HUES48 (cell line): Measurements from ENCODE around the gene YPEL1.

ENCODE experiments used
- H3K27ac ChIP-seq: one replicate; pipeline ENCODE4 v1.7.0; 2013; ENCODE audit warnings: low read depth, low read length, inconsistent platforms
- H3K27me3 ChIP-seq: 2 replicates; pipeline ENCODE4 v1.6.1; 2013; ENCODE audit warnings: mild to moderate bottlenecking, low read length; ENCODE audit not compliant: control insufficient read depth, insufficient read depth
- H3K36me3 ChIP-seq: 2 replicates; pipeline ENCODE4 v1.6.1; 2013; ENCODE audit warnings: low read length; ENCODE audit not compliant: control insufficient read depth, insufficient read depth
- H3K4me1 ChIP-seq: 2 replicates; pipeline ENCODE4 v1.6.1; 2013; ENCODE audit warnings: mild to moderate bottlenecking, low read length; ENCODE audit not compliant: control insufficient read depth, insufficient read depth
- H3K4me3 ChIP-seq: 2 replicates; pipeline ENCODE4 v1.5.1; 2013; ENCODE audit warnings: mild to moderate bottlenecking, low read depth, low read length
- H3K9ac ChIP-seq: 2 replicates; pipeline ENCODE4 v1.6.1; 2013; ENCODE audit warnings: mild to moderate bottlenecking, low read depth, low read length, moderate library complexity
- H3K9me3 ChIP-seq: 2 replicates; pipeline ENCODE4 v1.6.1; 2013; ENCODE audit warnings: low read length; ENCODE audit not compliant: control insufficient read depth, insufficient read depth

The YPEL1 gene

DNA sequence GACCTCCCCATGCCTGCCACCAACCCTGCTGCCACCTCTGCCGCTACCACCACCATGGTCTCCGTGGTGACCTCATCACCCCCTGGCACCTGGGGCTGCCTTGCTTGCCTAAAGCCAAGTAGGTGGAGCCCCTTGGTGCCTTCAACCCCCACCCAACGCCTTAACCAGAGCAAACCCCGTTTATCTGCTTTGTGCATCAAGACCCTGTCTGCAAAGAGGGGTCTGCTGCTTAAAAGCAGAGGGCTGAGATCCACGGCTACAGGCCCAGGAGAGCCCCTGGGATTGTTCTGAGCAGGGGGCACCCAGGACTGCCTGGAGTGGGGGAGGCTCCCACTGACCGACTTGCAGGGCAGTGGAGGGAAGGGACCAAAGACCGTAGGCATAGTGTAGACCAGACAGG lies 74.7 kb downstream of the YPEL1 start:
- Histone ChIP-seq H3K27ac (no peak overlapping the region), H3K9ac (no peak overlapping the region), H3K9me3 (no peaks in the 10 kb centered on the region), H3K4me3 (no peak overlapping the region), H3K36me3 (no peaks in the 10 kb centered on the region), H3K27me3 (no peaks in the 10 kb centered on the region), H3K4me1 (no peaks in the 10 kb centered on the region; the same call in 1 of the 2 replicates)

DNA sequence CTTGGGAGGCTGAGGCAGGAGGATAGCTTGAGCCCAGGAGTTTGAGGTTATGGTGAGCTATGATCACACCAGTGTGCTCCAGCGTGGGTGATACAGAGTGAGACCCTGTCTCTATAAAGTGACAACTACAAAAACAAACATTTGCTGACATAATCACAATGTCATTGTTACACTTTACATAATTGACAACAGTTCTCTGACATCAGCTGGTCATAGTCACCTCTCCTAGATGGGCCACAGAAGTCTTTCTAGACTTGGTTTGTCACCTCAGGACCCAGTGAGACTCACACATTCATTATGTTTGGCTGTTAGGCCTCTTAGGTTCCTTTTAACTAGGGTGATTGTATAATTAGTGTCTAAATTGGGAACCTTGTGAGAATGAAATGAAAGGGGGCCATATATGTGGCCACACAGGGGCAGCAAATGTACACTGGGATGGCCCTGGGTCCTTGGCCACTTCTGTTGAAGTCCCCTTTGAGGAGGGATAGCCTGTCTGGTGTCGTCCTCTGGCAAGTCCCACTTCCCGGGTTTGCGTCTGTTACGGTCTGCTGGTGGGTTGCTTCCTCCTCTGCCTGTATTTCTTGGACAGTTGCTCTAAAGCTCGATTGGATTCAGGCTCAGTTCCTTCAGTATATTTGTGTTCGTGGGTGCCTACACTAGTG lies 75.6 kb downstream of the YPEL1 start:
- no peaks in the 10 kb centered on the region for H3K27me3 ChIP-seq
- H3K9me3 ChIP-seq, result no peaks in the 10 kb centered on the region
- H3K9ac ChIP-seq, result no peak overlapping the region
- H3K27ac ChIP-seq, result no peak overlapping the region
- no peaks in the 10 kb centered on the region for H3K36me3 ChIP-seq
- H3K4me3 ChIP-seq, result no peak overlapping the region
- no peaks in the 10 kb centered on the region; the same call in 1 of the 2 replicates for H3K4me1 ChIP-seq

DNA sequence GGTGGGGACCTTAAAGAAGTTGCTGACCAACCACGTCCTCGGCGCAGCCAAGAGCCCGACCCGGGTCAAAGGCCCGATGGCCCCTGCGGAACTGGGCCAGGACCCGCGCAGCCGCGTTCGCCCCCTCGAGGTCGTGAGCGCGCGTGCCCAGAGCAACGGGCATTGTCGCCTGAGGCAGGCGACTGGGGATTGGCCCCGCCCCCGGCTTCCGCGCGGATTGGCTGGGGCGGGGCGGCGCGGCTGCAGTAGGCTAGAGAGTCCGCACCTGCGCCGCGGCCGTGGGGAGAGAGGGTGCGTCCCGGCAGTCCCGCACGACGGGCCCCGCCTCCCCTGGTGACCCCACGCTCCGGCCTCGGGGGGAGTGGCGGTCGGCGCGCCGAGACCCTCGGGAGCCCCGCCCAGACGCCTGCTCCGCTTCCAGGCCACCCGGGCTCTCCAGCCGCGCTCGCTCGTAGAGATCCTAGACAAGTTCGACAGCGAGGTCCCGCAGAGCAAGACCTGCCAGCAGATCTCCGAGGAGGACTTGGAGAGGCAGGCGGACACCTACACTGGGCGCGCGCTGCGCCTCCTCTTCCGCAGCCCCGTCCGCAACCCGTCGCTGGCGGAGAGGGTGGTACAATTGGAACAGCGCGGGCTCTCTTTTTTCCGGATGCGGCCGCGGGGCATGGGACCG lies 78.1 kb downstream of the YPEL1 start:
- H3K27ac ChIP-seq, result peak overlapping the region; percentile 62
- no peaks in the 10 kb centered on the region for H3K27me3 ChIP-seq
- 0 out of 2 replicates have a peak overlapping the region, but pooled peaks have one; percentile 12 for H3K9ac ChIP-seq
- peak overlapping the region; percentile 63 for H3K4me3 ChIP-seq
- H3K4me1 ChIP-seq, result peaks cover 4% of the 10 kb centered on the region
- H3K36me3 ChIP-seq, result peaks cover 17% of the 10 kb centered on the region
- H3K9me3 ChIP-seq, result no peaks in the 10 kb centered on the region

DNA sequence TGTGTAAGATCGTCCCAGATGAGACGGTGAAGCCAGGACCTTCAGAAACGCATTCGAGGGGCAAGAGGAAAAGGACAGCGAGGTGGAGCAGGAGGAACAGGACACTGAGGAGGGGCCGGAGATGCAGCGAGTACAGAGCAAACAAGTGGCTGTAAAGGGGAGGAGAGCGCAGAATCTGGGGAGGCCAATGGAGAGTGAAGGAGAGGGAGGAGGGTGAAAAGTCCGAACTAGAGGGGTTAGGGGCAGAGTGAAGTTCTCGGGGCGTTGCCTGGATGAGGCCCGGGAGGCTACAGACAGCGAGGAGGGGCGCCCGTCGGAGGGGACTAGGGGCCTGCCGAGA lies 78.6 kb downstream of the YPEL1 start:
- H3K36me3 ChIP-seq, result peaks cover 17% of the 10 kb centered on the region
- H3K4me3 ChIP-seq, result peak overlapping the region; percentile 63
- peak overlapping the region; percentile 62 for H3K27ac ChIP-seq
- no peak overlapping the region for H3K9ac ChIP-seq
- no peaks in the 10 kb centered on the region for H3K27me3 ChIP-seq
- no peaks in the 10 kb centered on the region for H3K9me3 ChIP-seq
- H3K4me1 ChIP-seq, result peaks cover 4% of the 10 kb centered on the region

DNA sequence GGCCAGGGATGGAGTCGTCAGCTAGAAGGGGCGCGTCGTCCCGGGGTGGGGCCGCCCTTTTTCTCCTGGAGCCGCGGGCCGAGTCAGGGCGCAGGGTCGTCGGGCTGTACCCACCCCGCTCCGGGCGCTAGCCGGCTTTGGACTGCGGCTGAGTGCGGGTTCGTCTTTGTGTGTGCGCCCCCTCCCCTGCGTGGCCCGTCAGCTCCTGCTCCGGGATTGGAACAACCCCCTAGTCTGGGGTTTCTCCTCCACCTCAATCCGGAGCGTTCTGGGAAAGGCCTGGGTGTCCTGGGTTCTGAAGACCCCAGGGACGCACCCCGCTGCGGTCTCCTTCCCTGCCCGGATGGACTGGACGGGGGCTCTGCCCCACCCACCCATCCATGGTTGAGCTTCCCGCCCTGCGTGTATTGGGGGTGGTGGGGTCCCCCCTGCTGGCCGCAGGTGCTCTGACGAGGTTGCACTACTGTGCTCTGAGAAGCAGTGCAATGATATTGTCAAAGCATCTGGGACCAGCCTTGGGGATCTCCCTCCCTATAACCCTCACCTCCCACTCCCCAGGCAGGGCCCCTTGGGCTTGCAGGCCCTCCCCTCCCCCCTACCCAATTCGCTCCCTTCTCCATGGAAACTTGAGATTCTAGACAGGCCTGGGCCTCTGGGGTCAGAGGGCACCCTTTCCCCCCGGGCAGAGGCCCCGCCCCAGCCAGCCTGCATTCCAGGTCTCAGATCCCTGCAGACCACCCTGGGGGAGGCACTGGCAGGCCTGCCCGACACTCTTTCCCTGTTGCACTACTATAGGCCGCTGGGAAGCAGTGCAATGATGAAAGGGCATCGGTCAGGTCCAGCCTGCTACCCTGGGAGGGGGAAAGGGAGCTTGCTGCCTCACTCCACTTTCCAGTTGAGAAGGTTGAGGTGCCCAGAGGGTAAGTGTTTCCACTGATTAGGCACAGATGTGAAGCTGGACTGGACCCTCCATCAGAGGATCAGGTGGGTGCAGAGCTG lies 82.7 kb downstream of the YPEL1 start:
- no peaks in the 10 kb centered on the region for H3K27me3 ChIP-seq
- peak overlapping the region; percentile 94 for H3K27ac ChIP-seq
- no peaks in the 10 kb centered on the region for H3K9me3 ChIP-seq
- H3K4me1 ChIP-seq, result peaks cover 11% of the 10 kb centered on the region
- H3K4me3 ChIP-seq, result peak overlapping the region; percentile 78
- peak overlapping the region; percentile 56 for H3K9ac ChIP-seq
- peaks cover 22% of the 10 kb centered on the region for H3K36me3 ChIP-seq

DNA sequence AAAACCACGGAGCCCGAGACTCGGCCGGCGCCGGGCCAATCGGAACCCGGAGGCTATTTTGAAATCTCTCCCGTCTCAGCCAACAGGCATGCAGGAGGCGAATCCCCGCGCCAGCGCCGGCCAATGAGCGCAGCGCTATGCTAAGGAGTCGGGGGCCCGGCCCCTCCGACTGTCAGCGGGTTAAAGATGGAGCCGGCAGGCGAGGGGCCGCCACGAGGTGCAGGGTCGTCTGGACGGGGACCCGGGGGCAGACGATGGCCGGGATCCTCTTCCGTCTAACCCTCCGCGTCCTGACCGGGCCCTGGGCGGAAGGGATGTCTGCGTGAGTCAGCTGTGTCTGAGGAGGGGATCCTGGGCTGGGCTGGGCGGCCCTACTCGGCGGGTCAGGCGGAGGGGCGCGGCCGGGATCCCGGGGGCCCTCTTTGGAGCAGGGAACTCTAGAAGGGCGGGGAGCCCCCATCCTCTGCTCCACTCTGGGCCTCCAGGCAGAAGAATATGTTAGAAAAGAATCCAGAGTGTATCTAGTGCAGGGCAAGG lies 83.5 kb downstream of the YPEL1 start:
- peak overlapping the region; percentile 94 for H3K27ac ChIP-seq
- H3K4me3 ChIP-seq, result peak overlapping the region; percentile 78
- H3K27me3 ChIP-seq, result no peaks in the 10 kb centered on the region
- H3K36me3 ChIP-seq, result peaks cover 22% of the 10 kb centered on the region
- H3K4me1 ChIP-seq, result peaks cover 11% of the 10 kb centered on the region
- peak overlapping the region; percentile 56 for H3K9ac ChIP-seq
- no peaks in the 10 kb centered on the region for H3K9me3 ChIP-seq

DNA sequence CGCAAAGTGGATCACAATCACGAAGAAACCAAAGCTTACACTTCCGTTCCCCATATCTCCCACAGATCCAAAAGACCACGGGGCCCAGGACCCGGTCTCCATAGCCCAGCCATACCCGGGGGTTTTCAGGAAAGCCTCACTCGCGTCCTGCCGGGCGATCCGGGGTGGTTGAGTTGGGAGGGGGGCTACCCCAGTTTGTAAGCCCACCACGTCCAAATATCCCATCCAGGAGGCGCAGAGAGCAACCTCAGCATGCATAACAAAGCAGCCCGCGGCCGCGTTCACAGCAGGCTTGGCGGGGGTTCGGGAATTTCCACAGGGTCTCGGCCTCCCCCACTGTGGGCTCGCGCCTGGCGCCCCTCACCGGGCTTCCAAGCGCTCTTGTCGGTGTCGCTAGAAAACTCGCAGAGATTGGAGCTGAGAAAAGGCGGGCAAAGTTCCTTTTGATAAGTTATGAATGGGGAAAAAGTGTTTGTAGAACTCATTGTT lies 84.0 kb downstream of the YPEL1 start:
- no peaks in the 10 kb centered on the region for H3K9me3 ChIP-seq
- peaks cover 11% of the 10 kb centered on the region for H3K4me1 ChIP-seq
- H3K36me3 ChIP-seq, result peaks cover 22% of the 10 kb centered on the region
- H3K27me3 ChIP-seq, result no peaks in the 10 kb centered on the region
- H3K4me3 ChIP-seq, result peak overlapping the region; percentile 78
- peak overlapping the region; percentile 71 for H3K9ac ChIP-seq
- peak overlapping the region; percentile 94 for H3K27ac ChIP-seq

DNA sequence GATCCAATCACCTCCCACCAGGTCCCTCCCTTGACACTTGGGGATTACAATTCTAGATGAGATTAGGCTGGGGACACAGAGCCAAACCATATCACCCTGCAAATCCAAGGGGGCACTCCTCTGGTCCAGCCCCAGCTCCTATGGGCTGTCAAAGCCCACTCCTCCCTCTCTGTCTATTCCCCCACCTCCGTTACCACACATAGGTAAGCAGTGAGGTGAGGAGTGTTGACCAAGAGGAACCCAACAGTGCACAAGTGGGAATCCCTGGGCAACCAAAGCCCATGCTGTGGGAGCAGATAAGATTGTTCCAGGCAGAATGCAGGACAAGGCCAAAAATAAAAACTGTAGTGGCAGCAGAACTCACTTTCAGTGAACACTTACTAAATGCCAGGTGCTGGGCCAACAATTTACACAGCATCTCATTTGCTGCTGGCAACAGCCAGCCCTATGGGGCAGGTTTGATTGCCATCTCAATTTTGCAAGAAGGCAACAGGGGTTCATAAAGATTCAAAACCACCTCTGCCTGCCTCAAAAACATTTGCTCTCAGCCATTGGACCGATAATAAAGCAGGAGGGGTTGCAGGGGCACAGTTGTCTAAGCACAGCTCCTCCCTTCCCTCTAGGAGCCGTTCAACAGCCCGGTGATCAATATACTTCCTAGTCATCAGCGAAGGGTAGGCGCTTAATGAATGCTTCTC lies 84.6 kb downstream of the YPEL1 start:
- Histone ChIP-seq H3K4me1 (peaks cover 11% of the 10 kb centered on the region), H3K4me3 (peak overlapping the region; percentile 78), H3K27me3 (no peaks in the 10 kb centered on the region), H3K9me3 (no peaks in the 10 kb centered on the region), H3K9ac (peak overlapping the region; percentile 71), H3K27ac (peak overlapping the region; percentile 94), H3K36me3 (peaks cover 22% of the 10 kb centered on the region)

DNA sequence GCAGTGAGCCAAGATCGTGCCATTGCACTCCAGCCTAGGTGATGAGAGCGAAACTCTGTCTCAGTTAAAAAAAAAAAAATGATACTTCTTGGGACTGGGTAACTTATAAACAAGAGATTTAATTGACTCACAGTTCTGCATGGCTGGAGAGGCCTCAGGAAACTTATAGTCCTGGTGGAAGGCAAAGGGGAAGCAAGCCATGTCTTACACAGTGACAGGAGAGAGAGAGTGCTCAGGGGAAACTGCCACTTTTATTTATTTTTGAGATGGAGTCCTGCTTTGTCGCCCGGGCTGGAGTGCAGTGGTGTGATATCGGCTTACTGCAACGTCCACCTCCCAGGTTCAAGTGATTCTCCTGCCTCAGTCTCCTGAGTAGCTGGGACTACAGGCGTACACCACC lies 85.3 kb downstream of the YPEL1 start:
- Histone ChIP-seq H3K9me3 (no peaks in the 10 kb centered on the region), H3K27me3 (no peaks in the 10 kb centered on the region), H3K36me3 (peaks cover 22% of the 10 kb centered on the region), H3K27ac (no peak overlapping the region), H3K4me1 (peaks cover 11% of the 10 kb centered on the region), H3K9ac (no peak overlapping the region), H3K4me3 (no peak overlapping the region)
